HG03571 (cell line): ENCODE data around the gene NDUFV3.
"Not testable (repeated sequence)": the region's sequence is repeated elsewhere in the genome, so short reads cannot be mapped to it uniquely, and the experiment has no call there.

Experiments used
- ATAC-seq: cut with Tn5 transposase; IDR thresholded peaks from one replicate; pipeline ENCODE4 v1.9.1; 2021; ENCODE audit not compliant: unreplicated experiment

NDUFV3 gene

DNA sequence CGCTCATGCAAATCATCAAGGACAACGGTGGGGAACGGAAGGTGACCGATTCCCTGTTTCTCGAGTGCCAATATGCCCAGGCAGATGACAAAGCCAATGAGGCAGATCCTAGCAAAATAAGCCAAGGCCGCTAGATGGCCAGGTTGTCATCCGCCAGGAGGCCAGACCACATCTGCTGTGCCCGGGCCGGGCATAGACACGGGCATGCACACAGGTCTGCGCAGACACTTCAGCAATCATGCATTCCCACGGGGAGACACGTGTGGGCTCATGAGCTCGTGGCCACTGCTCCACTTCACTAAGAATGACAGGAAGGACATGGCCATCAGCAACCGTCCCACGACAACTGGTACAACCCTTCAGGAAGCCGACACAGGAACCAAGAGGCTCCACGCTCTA is 37.2 kb upstream of the NDUFV3 start:
- ATAC-seq = no peak

DNA sequence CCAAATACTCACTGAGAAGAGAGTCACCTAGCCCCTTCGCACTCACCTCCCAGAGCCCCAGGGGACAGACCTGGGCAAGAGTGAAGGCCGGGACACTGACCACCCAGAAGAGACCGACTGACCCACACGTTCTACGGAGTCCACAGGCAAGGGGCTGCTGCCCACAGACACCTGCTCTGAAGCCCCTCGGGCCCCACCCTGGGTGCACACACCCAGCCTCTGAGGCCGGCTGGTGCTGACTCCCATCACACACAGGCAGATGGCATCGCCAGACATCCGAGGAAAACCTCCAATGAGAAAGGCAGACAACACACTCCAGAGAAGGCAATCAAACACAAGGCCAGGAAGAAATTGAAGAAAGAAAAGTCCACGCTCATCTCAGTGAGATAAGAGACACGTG is 35.9 kb upstream of the NDUFV3 start:
- ATAC-seq = no peak

DNA sequence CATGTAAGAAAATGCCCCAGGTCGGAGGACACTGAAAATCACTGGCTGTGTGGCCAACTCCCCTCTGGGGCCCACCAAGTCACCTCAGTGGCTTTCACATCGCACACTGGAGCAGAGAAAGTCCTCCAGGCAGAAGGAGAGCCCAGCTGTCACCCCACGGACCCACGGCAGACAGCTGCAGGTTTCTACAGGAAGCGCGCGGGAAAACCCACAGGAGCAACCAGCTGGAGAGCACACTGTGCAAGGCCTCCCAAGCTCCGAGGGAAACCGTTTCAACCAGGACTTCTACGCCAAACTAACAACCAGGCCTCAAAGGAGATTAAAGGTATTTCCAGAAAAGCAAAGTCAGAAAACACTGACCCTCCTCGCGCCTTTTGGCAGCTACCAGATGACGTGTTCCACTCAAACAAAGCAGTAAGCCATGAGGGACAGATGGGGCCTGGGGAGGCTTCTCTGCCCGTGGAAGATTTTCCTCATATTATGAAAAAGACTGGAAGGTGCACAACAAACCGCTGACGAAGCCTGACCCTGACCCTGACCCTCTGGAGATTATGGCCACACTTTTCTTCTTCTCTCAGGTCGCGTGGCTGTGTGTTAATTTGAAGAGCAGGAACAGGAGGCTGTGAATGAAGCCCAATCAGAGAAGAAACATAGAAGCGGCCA is 34.8 kb upstream of the NDUFV3 start:
- ATAC-seq = no peak

DNA sequence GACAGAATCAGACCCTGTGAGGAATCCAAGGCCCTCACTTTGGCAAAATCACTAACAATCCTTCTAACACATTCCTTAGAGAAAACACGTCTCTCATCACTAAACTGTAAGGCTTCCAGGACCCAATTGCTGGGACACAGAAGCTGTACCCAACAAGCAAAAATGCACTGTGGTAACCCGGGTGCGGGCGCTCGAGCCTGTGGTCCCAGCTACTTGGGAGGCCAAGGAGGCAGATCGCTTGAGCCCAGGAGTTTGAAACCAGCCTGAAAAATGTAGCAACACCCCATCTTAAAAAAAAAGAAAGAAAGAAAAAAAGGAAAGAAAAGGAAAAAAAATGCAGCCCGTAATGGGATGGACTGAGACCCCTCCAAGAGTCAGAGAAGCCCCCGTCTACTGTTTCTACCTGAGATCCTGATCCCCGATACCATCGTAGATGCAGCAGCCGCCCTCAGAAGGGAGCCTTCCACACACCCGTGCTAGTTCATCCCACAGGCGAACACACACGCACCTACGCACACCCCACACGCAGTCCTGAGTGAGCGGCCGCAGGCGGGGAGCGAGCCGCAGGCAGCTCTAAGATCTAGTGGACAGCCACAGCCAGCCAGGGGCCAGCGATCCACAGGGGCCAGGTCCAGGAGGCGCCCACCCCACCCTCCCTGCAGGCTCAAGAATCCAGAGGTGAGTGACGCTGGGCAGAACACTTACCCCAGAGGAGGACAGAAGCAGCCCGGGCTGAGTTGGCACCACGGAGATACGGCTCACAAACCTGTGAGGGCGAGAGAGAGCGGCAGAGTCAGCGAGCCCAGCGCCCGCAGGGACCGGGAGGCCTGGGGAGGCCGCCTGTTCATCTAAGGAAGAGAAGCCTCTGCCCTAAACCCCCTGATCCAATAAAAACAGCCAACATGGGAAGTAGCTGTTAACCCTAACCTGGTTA is 33.9 kb upstream of the NDUFV3 start:
- no peak for ATAC-seq

DNA sequence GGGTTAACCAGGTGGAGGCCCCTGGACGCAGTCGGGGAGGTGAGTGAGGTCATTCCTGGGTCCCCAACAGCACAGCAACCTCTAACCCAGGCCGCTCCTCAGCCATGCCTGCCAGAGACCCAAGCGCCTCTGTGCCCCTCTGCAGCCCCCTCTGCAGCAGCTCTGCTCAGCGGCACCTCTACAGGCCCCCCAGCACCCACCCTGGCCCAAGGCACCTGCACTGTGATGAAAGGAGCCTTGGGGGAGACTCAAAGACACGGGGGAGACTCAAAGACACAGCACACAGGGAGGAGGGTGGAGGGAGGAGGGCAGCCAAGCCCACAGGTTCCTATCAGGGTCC is 33.2 kb upstream of the NDUFV3 start:
- ATAC-seq = no peak

DNA sequence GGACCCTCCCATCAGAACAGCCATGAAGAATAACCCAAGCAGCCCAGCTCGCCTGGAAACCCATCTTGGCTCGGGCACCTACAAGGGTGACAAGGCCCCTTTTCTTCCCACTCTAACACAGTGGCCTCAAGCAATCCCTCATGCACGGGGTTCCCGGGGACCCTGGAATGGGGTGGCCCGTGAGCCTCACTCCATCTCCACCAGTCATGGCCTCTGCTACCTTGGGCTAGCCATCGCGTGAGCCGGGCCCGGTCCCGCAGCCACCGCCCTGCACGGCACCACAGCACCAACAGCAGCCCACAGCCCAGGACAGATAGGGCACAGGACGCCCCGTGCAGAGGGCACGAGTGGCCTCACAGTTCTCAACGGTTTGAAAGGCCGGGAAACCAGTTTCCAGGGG is 32.8 kb upstream of the NDUFV3 start:
- ATAC-seq = no peak

DNA sequence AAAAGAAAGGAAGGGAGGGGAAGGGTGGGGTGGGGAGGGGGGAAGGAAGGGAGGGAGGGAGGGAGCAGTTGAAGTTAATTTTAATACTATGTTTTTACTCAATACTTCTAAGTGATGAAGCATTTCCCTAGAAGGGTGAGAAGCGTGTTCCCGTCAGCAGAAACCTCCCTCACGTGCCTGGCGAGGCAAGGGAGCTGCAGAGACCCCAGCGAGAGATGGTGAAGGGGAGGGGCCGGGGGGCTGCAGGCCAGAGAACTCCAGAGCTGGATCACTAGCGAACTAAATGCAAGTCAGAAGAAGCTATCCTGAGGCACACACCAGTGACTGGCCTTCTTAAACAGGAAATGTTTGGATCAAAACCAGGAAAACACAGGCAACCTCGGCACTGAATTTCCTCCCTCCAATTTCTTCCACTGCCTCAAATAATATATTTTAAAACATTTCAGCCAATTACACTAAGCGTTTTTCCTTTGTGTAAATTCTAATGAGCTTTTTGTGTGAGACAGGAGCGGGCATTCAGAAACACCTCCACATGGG is 31.7 kb upstream of the NDUFV3 start:
- ATAC-seq = no peak

DNA sequence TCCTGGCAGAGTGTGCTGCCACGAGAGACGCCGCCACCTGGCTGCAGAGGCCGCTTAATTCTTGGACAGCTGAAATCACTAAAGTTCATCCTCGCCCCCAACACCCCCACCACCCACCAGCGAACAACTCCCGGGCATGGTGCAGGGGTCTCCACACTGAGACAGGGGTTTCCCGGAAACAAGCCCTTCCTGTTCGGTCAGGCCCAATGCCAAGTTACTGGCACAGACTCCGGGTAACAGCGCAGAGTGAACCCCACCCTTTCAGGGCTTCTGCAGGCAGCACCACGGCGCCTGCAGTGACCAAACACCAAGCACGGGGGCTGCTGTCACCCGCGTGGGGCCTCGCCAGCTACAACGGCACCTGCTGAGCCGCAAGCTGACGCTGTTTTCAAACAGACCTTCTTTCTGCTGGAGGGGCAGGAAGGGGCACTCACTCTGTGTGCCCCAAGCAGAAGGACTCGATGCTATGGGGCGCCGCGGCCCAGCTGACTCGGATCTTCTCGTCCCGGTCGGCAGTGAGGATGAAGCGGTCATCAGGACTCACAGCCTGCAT is 31.2 kb upstream of the NDUFV3 start:
- no peak for ATAC-seq

DNA sequence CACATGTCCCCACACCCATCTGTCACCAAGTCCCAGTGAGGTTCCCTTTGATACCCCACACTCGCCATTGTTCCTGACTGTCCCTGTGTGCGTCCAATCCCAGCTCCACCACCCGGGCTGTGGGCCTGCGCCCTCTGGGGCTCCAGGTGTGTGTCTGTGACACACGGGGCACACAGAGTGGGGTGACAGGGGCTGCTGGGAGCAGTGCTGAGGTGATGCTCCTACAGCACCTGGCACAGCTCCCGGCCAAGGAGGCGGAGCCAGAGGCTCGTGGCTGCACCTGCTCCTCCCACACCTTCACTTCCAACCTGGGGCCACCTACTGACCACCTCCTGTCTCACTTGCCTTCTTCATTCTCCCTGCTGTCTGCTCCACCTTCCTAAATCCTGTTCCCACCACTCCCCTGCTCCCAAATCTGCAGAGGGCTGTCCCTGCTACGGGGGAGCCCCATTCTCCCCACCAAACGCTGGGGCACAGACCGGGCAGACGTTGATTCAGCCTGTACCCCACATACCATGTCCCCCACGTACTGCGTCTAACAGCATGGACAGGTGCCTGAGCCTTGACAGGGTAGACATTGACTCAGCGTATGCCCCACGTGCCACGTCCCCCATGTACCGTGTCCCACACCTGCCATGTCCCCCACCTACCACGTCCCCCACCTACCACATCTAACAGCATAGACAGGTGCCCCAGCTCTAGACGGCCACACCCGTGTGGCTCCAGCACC is 30.2 kb upstream of the NDUFV3 start:
- ATAC-seq = no peak

DNA sequence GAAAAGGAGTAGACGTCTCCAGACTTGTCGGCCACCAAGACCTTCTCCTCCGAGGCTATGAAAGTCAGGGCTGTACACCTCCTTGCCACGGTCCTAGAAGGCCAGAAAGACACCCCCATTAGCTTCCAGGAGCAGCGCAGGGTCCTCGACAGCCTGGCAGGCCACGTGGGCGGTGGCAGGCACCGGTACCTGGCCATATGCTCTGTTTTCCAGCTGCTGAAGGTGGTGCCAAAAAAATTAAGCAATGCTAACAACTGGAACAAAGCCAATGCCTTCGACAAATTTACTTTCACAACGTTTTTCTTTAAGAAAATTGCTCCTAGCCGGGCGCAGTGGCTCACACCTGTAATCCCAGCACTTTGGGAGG is 29.6 kb upstream of the NDUFV3 start:
- no peak for ATAC-seq

DNA sequence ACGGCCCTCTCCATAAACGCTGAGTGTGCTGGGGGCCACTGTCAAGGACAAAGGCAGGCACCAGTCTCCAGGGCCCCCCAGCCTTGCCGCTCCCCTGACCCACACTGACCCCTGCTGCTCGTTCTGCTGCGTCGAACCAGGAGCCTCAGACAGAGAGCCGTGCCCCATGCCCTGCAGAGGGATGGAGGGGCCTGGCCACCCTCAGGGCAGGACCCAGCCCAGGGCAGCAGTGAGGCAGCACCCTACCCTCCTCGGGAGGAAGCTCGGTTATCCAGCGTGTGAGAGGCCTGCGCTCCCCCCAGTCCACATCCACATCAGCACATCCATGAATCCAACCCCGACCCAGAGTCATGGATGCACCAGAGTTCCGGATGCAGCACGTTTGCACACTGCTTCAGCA is 28.8 kb upstream of the NDUFV3 start:
- ATAC-seq = no peak

DNA sequence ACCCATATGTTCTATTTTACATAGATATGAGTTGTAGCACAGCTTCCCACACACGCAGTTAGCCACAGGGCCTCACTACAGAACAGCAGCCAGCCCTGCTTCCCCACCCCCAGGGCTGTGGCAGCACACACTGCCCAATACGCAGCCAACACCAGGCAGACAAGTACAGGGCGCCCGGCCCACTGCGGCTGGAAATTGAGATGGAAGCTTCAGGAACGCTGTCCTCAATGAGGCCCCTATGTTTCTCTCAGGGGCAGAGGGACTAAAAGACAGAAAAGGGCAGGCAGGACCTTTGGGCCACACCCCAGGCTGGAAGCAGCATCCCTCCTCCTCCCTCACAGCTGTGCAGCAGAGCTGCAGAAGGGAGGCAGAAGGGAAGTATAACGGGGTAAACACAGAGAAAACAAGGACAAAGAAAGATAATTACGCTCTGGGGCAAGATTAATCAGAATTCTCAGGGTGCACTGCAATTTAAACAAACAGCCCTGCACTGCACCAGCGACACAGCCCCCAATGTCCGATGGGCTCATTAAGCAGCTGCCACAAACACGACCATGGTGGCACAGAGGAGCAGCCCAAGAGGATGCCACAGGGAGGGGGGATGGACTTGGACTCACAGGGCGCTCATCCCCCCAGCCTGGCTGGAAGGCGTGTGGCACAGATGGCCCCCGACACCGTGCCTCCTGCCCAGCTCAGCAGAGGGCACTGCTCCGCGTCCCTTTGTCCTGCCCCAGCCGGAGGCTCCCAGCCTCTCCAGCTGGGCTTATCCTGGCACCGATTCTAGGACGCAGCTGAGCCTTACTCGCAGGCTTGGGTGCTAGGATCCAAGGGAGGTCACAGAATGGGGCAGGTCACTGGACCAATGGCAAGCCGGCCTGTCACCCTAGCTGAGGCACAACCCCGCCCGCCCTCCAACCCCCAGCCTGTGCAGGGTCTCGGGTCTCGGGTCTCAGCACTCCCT is 28.0 kb upstream of the NDUFV3 start:
- no peak for ATAC-seq

DNA sequence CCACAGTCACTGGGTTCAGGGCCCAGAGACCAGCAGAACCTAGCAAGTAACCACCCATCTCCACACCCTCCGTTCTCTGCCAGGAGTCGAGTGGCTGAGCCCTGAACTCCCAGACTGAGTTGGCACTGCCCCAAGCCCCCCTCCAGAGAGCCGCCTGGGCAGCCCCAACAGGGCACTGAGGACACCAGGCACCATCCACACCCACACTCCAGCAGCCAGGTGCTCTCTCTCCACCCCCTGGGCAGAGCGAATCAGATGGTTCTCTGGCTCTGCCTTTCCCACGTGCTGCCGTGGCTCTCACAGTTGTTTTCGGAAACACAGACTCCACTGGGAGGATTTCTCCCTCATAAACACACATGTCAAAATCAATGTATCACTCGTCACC is 27.3 kb upstream of the NDUFV3 start:
- ATAC-seq = no peak

DNA sequence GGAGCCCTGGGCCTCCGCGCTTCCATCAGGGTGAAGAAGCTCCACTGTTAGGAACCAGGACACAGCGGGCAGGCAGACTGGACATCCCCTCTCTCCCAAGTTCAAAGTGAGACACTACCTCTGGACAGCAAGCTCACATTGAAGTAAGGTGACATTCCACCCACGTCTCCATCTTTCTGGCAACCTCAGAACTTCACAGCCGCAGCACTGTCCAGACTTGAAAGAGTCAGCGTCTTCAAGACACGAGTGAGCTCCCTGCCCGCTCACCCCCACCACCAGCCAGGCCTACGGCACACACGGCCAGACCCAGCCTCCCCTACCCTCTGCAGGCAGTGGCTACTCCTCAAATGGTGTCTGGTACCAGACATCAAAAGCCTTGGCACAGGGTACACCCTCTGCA is 24.9 kb upstream of the NDUFV3 start:
- ATAC-seq = no peak

DNA sequence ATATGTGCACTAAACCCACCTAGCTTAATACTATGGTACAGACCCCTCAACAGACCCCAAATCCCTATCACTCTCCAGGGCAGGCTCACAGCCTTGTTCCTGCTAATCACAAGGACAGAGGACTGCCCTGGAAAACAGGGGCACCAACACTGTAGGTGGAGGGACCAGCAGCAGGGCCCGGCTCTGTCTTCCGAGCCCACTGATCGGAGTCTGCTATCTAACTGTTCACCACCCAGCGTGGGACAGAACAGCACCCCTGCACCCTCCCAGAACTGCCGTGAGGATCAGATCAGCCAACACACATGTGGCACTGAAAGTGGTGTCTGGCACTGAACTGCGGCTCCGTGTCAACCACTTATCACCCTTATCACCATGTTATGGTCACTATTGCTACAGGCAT is 20.0 kb upstream of the NDUFV3 start:
- no peak for ATAC-seq

DNA sequence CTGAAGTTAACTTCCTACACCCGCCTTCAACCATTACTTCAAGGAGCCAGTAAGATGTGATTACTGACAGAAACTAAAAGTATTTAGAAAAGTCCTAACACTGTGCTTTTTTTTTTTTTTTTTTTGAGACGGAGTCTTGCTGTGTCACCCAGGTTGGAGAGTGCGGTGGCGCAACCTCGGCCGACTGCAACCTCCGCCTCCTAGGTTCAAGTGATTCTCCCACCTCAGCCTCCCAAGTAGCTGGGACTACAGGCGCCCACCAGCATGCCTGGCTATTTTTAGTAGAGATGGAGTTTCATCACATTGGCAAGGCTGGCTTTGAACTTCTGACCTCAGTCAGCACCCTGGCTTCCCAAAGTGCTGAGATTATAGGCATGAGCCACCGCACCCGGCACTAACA is 17.3 kb upstream of the NDUFV3 start:
- not testable (repeated sequence) for ATAC-seq

DNA sequence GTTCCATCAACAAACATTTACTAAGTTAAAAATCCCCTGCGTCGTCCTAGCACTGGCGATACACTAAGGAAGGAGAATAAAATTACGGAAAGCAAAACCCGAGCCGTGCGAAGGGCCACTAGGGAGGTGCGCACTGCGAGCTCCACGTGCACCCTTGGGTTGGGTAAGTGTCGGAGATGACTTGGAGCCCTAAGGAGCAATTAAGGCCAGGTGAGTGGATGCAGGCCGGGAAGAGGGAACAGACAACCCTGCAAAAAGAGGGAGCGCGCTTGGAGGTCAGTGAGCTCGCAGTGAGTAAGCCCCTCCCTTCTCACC is 14.5 kb upstream of the NDUFV3 start:
- peak; percentile 30 for ATAC-seq

DNA sequence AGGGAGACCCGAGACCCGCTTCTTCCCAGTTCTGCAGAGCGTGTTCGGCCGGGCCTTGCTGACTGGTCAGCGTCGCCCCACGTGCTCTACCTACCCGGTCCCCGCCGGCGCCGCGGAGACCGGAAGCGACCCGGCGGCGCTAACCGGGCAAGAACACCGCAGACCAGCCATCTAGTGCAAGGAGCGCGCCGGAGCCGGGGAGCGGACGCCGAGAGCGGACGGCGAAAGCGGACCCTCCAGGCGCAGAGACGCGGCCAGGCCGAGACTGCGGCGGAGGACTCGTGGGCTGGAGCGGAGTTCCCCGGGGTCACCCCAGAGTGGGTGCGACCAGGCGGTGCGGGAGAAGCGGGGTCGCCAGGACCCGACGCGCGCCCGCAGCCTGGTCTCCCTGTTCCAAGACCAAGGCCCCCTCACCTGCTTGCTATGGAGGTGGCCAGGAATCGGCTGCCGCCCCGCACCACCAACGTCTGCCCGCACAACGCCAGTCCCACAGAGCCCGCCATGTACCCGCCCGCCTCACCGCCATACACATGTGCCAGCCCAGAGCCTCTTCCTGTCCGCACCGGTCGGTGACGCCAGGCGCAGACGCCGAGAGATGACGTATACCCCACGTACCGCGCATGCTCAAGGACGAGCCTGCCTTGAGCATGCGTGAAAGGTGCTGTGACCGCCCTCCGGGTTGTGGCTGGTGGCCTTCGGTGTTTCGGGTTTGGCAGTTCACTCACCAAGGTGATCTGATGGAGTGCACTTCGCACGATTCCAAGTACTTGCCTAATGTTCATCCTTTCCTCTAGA is 13.9 kb upstream of the NDUFV3 start, which contains the start of gene WDR4:
Gene WDR4 (minus strand): TSS at position 547 of the 795 bp plus-strand sequence. CDS start 44 bp downstream, at position 503.
- ATAC-seq = peak; percentile 69

DNA sequence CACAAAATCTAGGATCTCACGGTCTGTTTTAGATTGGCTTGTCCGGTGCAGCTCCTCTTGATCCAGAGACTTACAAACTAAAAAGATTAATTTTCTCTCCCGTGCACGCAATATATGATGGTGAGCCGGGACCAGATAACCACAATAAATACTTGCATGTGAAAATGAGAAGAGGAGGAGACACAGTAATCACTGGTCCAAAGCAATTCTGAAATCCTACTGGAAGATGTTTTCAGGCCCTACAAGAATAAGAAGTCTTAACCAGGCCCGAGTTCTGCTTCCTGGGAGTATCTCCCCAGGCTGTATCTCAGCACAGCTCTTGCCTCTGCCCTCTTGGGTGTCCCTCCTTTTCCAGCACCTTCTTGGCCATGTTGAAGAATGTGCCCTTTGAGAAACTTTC is 12.8 kb upstream of the NDUFV3 start:
- ATAC-seq = no peak

DNA sequence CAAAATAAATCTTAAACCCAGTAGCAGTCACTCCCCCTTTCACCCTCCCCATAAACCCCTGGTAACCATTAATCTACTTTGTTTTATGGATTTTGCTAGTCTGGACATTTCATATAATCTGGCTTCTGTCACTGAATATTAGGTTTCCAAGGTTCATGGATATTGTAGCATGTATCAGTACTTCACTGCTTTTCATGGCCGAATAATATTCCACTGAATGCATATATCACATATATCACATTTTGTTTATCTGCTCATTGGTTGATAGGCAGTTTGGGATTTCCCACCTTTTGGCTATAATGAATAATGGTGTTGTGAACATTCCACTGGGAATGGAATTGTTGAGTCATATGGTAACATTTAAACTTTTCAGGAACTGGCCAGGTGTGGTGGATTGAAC is 9.2 kb upstream of the NDUFV3 start:
- no peak for ATAC-seq
